Measurements from ENCODE around the gene SLC9A9.

The SLC9A9 gene

DNA sequence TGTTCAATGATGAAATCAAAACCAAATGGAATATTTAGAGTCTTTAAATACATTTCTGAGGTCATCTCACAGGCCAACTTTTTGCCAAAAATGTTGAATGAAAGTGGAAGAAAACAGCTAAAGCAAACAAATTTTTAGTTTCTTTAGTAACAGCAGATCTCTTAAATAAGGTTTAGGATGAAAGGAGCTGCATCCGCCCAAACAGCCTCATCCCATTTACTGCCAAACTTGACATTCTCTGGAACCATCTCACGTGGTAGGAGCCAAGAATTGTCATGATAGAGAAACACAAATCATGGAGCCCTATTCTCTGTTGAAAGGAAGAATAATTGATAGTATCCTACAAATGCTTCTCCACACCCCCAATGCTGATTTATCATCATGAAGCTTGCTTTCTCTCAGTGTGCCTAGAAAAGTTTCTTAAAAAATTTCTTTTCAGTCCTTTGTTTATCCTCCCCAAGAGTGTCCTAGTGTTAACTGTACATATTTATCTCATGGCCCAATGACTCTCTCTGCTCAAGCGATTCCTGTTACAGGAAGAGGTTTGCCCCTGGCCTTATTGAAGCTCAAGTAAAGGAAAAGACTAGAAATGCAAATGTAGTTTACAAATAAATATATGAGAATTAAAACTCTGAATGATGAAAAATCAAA is 23.4 kb downstream of the SLC9A9 start:
- ATAC-seq (ENCODE audit: insufficient read depth, low read depth) (no peak), DNase-seq (no peak)
- Histone ChIP-seq H3K4me1 (ENCODE audit: insufficient read depth, low read length) (peaks cover 25% of the 10 kb centered on the region), H3K9me3 (ENCODE audit: insufficient read depth, low read length, severe bottlenecking) (no peaks in the 10 kb centered on the region), H4K20me1 (ENCODE audit: insufficient read depth, low read length) (no peaks in the 10 kb centered on the region), H3K79me2 (ENCODE audit: insufficient read depth, low read length) (no peaks in the 10 kb centered on the region), H3K27ac (ENCODE audit: low read length) (no peak overlapping the region), H3K4me2 (ENCODE audit: insufficient read depth, low read length) (peak overlapping the region; percentile 52; the same call in 1 of the 2 replicates), H3K27me3 (ENCODE audit: insufficient read depth, low read length, poor library complexity) (no peaks in the 10 kb centered on the region), H2AFZ (ENCODE audit: low read depth, low read length) (0 out of 2 replicates have a peak overlapping the region, but pooled peaks have one; percentile 10), H3K4me3 (ENCODE audit: low read depth in 1 of 2, low read length in 2 of 2) (no peak overlapping the region), H3K9ac (ENCODE audit: low read depth, low read length) (no peak overlapping the region), H3K36me3 (ENCODE audit: insufficient read depth, low read length) (no peaks in the 10 kb centered on the region)
- TF ChIP-seq, protein P1, sequence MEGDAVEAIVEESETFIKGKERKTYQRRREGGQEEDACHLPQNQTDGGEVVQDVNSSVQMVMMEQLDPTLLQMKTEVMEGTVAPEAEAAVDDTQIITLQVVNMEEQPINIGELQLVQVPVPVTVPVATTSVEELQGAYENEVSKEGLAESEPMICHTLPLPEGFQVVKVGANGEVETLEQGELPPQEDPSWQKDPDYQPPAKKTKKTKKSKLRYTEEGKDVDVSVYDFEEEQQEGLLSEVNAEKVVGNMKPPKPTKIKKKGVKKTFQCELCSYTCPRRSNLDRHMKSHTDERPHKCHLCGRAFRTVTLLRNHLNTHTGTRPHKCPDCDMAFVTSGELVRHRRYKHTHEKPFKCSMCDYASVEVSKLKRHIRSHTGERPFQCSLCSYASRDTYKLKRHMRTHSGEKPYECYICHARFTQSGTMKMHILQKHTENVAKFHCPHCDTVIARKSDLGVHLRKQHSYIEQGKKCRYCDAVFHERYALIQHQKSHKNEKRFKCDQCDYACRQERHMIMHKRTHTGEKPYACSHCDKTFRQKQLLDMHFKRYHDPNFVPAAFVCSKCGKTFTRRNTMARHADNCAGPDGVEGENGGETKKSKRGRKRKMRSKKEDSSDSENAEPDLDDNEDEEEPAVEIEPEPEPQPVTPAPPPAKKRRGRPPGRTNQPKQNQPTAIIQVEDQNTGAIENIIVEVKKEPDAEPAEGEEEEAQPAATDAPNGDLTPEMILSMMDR (IDR thresholded peaks at IDR 0.05; ENCODE audit: borderline replicate concordance, extremely low read depth, low read length, poor library complexity, severe bottlenecking), result no peak
- no peak for TF ChIP-seq EZH2 (IDR thresholded peaks at IDR 0.05; ENCODE audit: borderline replicate concordance, low read depth, low read length, severe bottlenecking)

- Histone ChIP-seq H3K4me3 (ENCODE audit: low read depth in 1 of 2, low read length in 2 of 2) (no peak overlapping the region), H3K27ac (ENCODE audit: low read length) (no peak overlapping the region), H3K4me1 (ENCODE audit: insufficient read depth, low read length) (peaks cover 25% of the 10 kb centered on the region), H3K36me3 (ENCODE audit: insufficient read depth, low read length) (no peaks in the 10 kb centered on the region), H3K9me3 (ENCODE audit: insufficient read depth, low read length, severe bottlenecking) (no peaks in the 10 kb centered on the region), H3K27me3 (ENCODE audit: insufficient read depth, low read length, poor library complexity) (no peaks in the 10 kb centered on the region), H4K20me1 (ENCODE audit: insufficient read depth, low read length) (no peaks in the 10 kb centered on the region), H2AFZ (ENCODE audit: low read depth, low read length) (no peak overlapping the region), H3K4me2 (ENCODE audit: insufficient read depth, low read length) (no peak overlapping the region), H3K9ac (ENCODE audit: low read depth, low read length) (no peak overlapping the region), H3K79me2 (ENCODE audit: insufficient read depth, low read length) (no peaks in the 10 kb centered on the region)
- no peak for TF ChIP-seq EZH2 (IDR thresholded peaks at IDR 0.05; ENCODE audit: borderline replicate concordance, low read depth, low read length, severe bottlenecking)
- TF ChIP-seq, protein P1 (IDR thresholded peaks at IDR 0.05; ENCODE audit: borderline replicate concordance, extremely low read depth, low read length, poor library complexity, severe bottlenecking), result no peak
- DNase-seq (no peak), ATAC-seq (ENCODE audit: insufficient read depth, low read depth) (no peak)
These were observed 25.5 kb downstream of the SLC9A9 start for GRCh38 chr3:143822798-143823197.

DNA sequence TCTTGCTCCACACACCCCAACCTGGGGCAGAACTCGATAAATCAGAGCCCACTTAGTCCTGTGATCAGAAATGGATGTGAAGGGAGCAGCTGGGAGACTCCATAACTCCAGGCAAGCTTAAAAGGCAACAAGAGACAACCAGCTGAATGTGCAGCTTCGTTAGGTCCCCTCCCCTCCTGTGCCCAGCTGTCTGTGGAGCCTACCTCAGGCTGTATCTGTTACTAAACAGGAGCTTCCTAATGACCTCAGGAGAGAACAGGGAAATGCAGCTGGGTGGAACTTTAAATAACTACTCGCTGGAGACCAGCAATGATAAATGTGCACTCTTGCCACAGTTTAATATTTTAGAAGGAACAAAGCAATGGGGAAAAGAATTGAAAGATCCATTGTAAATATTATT is 25.9 kb downstream of the SLC9A9 start:
- no peak overlapping the region for H3K9ac ChIP-seq (ENCODE audit: low read depth, low read length)
- H3K4me3 ChIP-seq (ENCODE audit: low read depth in 1 of 2, low read length in 2 of 2), result no peak overlapping the region
- H3K27me3 ChIP-seq (ENCODE audit: insufficient read depth, low read length, poor library complexity), result no peaks in the 10 kb centered on the region
- no peaks in the 10 kb centered on the region for H4K20me1 ChIP-seq (ENCODE audit: insufficient read depth, low read length)
- no peaks in the 10 kb centered on the region for H3K36me3 ChIP-seq (ENCODE audit: insufficient read depth, low read length)
- no peaks in the 10 kb centered on the region for H3K9me3 ChIP-seq (ENCODE audit: insufficient read depth, low read length, severe bottlenecking)
- peaks cover 25% of the 10 kb centered on the region for H3K4me1 ChIP-seq (ENCODE audit: insufficient read depth, low read length)
- ATAC-seq (ENCODE audit: insufficient read depth, low read depth) (0 out of 3 replicates have a peak, but pooled peaks have one; percentile 17), DNase-seq (no peak)
- TF ChIP-seq, protein P1 (IDR thresholded peaks at IDR 0.05; ENCODE audit: borderline replicate concordance, extremely low read depth, low read length, poor library complexity, severe bottlenecking), result no peak
- no peak for TF ChIP-seq EZH2 (IDR thresholded peaks at IDR 0.05; ENCODE audit: borderline replicate concordance, low read depth, low read length, severe bottlenecking)
- H2AFZ ChIP-seq (ENCODE audit: low read depth, low read length), result no peak overlapping the region
- no peaks in the 10 kb centered on the region for H3K79me2 ChIP-seq (ENCODE audit: insufficient read depth, low read length)
- no peak overlapping the region for H3K27ac ChIP-seq (ENCODE audit: low read length)
- no peak overlapping the region for H3K4me2 ChIP-seq (ENCODE audit: insufficient read depth, low read length)

Data from DND-41 (cell line).